Mesothelial cell of epicardium (in vitro differentiated cells): ENCODE results near the gene APOA5. TPM values are rescaled to one million over a fixed set of nuclear protein-coding genes. Genes with fewer than 3 reads are reported as not detected.

ENCODE experiments used
- DNase-seq, 2 experiments: peaks; one replicate each; pipeline ENCODE4 v3.0.0; 2021; ENCODE audit warnings: low spot score in 2 of 2; ENCODE audit not compliant: unreplicated experiment in 2 of 2
- H3K27ac Mint-ChIP-seq: 2 replicates; pipeline ENCODE4 v1.8.0; 2021; ENCODE audit warnings: mixed read lengths
- H3K27me3 Mint-ChIP-seq: 2 replicates; pipeline ENCODE4 v1.8.0; 2021; ENCODE audit warnings: low read depth, mixed read lengths
- H3K36me3 Mint-ChIP-seq: 2 replicates; pipeline ENCODE4 v1.8.0; 2021; ENCODE audit warnings: mixed read lengths
- H3K4me1 Mint-ChIP-seq: 2 replicates; pipeline ENCODE4 v1.8.0; 2021; ENCODE audit warnings: mixed read lengths
- H3K4me3 Mint-ChIP-seq: 2 replicates; pipeline ENCODE4 v1.8.0; 2021; ENCODE audit warnings: mild to moderate bottlenecking, moderate library complexity, mixed read lengths
- H3K9me3 Mint-ChIP-seq: 2 replicates; pipeline ENCODE4 v1.8.0; 2021; ENCODE audit warnings: mixed read lengths
- CTCF ChIP-seq: fragments of 200-600 bp; sonication (generic); IDR thresholded peaks from one replicate; pipeline ENCODE4 v1.5.0; 2021; ENCODE audit warnings: antibody characterized with exemption; ENCODE audit not compliant: unreplicated experiment
- total RNA-seq: library from RNA; stranded (reverse); gene quantifications from 3 replicates; pipeline ENCODE4 v1.2.1, GENCODE V29; 2021

The APOA5 gene
- total RNA-seq, 1 donor from 2014 or later: not detected

- Mint-ChIP-seq H3K27ac (no peak overlapping the region), H3K4me1 (peaks cover 18% of the 10 kb centered on the region)
- peak; percentile 64 to 90 for DNase-seq
Observed at GRCh38 chr11:116791002-116791812, 472 bp downstream of the APOA5 start.

DNA sequence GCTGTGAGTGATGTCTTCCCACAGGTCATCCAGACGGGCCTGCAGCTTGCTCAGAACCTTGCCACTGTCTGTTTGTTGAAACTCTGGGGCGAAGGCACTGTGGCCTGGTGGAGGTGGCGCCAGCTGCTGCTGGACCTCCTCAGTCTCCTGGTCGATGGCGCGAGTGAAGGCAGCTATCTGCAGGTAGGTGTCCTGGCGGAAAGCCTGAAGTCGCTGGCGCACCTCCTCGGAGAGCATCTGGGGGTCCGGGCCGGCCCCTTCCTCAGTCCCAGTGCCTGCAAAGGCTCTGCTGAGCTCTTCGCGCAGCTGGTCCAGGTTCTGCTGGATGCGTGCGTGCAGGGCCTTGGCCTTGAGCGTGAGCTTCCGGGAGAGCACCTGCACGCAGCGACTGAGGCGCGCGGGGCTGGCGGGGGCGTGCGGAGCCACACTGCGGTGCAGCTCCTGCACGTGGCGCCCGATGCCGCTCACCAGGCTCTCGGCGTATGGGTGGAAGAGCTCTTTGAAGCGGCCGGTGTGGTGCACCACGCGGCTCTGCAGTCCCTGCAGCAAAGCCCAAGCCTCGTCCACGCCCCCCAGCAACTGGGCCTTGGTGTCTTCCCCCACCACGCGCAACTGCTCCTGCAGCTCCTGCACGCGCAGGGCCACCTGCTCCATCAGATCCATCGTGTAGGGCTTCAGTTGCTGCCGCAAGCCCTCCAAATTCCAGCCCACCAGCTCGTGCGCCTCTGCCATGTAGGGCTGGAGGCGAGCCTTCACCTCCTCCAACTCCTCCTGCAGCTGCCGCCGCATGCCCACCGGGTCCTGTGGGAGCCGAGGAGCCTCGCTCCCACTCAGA, 1.3 kb downstream of the APOA5 start:
- Mint-ChIP-seq H3K9me3 (no peaks in the 10 kb centered on the region), H3K27ac (no peak overlapping the region), H3K27me3 (peaks cover 6% of the 10 kb centered on the region), H3K4me1 (peaks cover 18% of the 10 kb centered on the region), H3K4me3 (peak overlapping the region; percentile 5), H3K36me3 (peaks cover 4% of the 10 kb centered on the region)
- TF ChIP-seq CTCF: no peak
- no peak for DNase-seq

More at GRCh38 chr11:116791002-116791812, 472 bp downstream of the APOA5 start:
- peaks cover 2% of the 10 kb centered on the region for H3K36me3 Mint-ChIP-seq
- peak; percentile 77 for TF ChIP-seq CTCF
- H3K4me3 Mint-ChIP-seq: peak overlapping the region; percentile 20
- peaks cover 6% of the 10 kb centered on the region for H3K27me3 Mint-ChIP-seq
- no peaks in the 10 kb centered on the region for H3K9me3 Mint-ChIP-seq

DNA sequence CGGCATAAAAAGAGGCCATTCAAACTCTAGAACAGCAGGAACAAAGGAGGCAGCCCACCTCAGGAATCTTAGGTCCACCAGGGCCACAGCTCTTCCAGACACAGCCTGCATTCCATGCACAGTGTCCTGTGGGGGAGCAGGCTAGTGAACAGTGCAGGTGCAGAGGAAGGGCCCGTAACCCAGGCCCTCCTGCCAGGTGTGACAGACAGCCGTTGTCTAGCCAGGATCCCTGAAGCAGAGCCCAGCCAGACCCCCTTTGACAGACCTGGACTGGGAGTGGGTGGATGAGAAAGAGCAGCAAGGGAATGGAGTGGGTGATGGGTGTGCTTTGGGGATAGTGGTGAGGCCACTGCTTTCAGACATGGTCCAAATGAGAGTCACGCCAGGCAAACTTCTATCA, 2.7 kb downstream of the APOA5 start:
- no peaks in the 10 kb centered on the region for H3K9me3 Mint-ChIP-seq
- H3K4me3 Mint-ChIP-seq: peak overlapping the region; percentile 99
- peaks cover 6% of the 10 kb centered on the region for H3K27me3 Mint-ChIP-seq
- peaks cover 18% of the 10 kb centered on the region for H3K36me3 Mint-ChIP-seq
- no peak overlapping the region for H3K27ac Mint-ChIP-seq
- H3K4me1 Mint-ChIP-seq: peaks cover 18% of the 10 kb centered on the region
- DNase-seq: no peak
- no peak for TF ChIP-seq CTCF

GRCh38 chr11:116788534-116788933, 3.1 kb downstream of the APOA5 start:
- peak overlapping the region; percentile 97 for H3K27ac Mint-ChIP-seq
- no peak for TF ChIP-seq CTCF
- peaks cover 19% of the 10 kb centered on the region for H3K36me3 Mint-ChIP-seq
- peaks cover 18% of the 10 kb centered on the region for H3K4me1 Mint-ChIP-seq
- peaks cover 6% of the 10 kb centered on the region for H3K27me3 Mint-ChIP-seq
- H3K4me3 Mint-ChIP-seq: peak overlapping the region; percentile 99
- no peaks in the 10 kb centered on the region for H3K9me3 Mint-ChIP-seq
- no peak for DNase-seq

GRCh38 chr11:116787786-116788486, 3.7 kb downstream of the APOA5 start, which contains the start of gene ZPR1:
Gene ZPR1, minus strand, starts transcription at chr11:116788023. Its CDS starts 33 bp downstream, at chr11:116787990.
- DNase-seq: peak; percentile 52 to 79
- H3K36me3 Mint-ChIP-seq: peaks cover 25% of the 10 kb centered on the region
- H3K4me3 Mint-ChIP-seq: peak within 1 kb of the TSS; percentile 99
- H3K27ac Mint-ChIP-seq: peak within 1 kb of the TSS; percentile 97
- no peaks in the 10 kb centered on the region for H3K9me3 Mint-ChIP-seq
- TF ChIP-seq CTCF: no peak
- peaks cover 6% of the 10 kb centered on the region for H3K27me3 Mint-ChIP-seq
- H3K4me1 Mint-ChIP-seq: peaks cover 18% of the 10 kb centered on the region
